ENCODE measurements around the gene FUT1.
"Not testable (repeated sequence)": the region's sequence is repeated elsewhere in the genome, so short reads cannot be mapped to it uniquely, and the experiment has no call there.

The FUT1 gene

DNA sequence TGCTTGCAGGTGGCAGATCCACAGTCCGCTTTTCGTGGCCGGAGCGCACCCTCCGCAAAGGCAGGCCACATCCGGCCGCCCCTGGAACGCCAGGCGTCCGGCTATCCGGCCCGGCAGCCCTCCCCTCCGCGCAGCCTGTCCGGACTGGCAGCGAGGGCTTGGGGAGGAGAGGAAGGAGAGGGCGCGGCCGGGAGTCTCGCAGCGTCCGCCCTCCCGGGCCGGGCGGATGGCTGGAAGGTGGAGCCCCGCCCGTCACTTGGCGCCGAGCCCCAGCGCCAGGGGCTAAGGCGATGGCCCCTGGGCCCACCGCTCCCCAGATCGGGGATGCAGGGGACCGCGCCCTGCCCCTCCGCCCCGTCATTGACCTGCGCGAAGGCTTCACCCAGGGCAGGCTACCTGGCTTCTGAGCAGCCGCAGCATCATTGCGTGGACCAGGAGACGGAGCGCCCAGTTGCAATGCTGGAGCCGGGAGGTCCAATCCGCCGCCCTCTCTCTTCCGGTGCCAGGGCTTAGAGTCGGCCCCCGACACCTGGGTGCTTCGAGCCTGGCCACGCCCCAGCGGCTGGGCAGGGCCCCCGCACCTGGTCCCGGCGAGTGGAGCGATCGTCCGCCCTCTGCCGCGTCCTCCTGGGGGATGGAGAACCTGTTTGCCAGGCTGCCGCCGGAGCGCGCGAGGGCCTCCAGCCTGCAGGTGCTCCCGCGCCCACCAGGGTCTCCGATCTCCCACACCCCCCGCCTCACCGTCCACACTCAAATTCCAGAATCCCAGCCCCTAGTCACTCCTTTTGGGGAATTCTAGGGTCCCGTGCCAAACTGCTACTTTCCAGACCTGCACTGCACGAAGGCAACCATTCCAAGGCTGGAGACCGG, at the start of gene FUT1:
Gene FUT1, minus strand, starts transcription at position 146 of the 870 bp plus-strand sequence. CDS start 1,360 bp downstream, outside the sequence.
- peak; percentile 31 for DNase-seq

DNA sequence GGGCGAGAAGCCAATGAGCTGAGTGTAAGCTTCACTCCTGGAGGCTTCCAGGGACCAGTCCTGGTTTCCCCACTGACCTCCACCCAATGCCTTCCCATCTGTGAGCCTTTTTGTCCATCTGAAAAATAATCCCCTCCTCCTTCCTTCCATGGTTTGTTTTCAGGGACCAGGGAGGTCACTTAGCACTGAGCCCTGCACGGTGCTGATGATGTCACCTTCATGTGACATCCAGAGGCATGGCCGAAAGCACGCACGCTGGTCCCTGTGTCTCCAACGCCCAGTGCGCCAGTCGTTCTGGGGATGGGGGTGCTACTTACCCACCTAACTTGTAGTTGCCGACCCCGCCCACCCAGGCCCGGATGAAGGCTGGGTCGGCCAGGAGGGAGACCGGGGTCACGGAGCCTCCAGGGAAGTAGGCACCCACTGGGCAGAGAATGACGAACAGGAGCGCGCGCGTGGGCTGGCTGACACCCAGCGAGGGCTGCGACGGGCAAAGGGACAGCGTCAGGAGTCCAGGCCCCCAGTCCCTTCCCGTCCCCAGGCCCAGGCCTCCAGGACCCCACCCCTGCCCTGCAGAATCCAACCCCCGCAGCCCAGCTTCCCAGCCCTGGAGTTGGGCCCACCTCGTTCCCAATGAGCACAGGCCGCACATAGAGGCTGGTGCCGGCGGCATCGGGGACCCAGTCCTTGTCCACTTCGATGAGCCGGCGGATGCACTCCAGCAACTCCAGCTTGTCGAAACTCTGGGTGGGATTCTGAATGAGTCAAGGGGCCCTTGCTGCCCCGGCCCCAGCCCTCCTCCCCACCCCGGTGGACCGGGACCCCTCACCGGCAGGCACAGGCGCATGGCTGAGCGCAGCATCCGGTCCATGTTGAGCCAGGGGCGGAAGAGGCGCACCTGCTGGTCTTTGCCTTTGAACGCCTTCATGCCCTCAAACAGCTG, 47.2 kb upstream of the FUT1 start:
- no peak for DNase-seq

DNA sequence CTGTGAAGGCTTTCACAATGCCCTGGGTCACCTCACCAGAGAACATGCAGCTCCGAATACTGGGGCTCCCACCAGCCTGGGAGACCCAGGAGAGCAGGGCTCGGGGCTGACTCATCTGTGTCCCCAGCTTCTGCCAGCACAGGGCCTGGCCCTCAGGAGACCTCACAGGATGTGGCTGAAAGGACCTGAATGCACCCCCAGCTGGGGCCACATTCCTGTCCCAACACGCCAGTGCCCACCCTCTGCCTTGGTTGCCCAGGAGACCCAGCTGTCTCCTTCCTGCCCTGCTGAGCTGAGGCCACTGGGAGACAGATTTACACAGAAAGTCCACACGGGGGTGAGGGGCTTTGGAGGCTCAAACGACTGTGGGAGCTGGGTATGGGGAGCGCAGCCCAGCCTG, 46.5 kb upstream of the FUT1 start:
- DNase-seq: no peak

DNA sequence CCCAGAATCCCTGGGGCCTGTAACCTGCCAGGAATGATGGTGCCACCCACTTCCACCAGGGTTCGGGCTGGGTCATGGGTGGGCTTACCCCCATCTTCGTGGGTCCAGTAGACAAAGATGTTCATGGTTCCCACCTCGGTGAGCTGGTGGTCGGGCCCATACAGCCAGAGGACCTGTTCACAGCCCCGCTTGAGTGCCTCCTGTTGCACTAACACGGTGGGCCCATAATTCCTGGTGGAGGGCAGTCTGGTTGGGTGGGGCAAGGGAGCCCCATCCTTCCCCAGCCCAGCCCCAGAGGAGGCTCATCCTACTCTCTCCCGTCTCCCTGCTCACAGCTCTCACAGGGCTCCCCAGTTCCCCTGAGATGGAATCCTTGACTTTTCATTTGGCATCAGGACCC, 44.7 kb upstream of the FUT1 start:
- DNase-seq: no peak

DNA sequence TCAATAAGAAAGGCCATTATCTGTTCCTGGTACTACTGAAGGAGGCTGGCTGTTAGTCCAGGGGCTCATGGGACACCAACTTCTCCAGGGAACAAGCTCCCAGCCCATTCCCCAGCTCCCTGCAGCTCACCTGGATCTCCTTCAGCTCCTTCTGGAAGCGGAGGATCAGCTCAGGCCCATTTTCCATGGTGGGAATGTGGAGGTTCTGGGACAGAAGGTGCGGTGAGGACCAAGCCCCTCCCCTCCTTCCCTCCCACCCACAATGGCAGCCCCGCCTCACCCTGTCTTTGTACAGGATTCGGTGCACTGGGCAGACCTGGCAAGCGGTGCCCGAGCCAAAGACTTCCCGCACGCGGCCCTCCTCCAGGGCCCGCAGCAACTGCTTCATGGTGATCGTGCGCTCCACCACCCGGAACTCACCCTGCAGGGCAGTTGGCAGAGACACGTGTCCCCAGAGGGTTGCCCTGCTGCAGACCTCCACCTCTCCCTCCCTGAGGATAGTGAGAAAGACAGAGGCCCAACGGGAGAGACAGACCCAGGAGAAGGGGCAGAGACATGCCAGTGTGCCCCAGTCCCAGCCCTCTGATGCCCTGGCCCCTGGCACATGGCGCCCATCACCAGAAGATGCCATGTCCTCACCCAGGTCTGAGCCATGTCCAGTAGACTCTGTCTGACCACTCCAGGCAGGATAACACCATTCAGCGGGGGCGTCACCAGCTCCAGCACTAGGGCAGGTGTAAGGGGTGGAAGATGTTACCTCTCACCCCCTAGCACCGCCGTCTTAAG, 44.0 kb upstream of the FUT1 start:
- no peak for DNase-seq

DNA sequence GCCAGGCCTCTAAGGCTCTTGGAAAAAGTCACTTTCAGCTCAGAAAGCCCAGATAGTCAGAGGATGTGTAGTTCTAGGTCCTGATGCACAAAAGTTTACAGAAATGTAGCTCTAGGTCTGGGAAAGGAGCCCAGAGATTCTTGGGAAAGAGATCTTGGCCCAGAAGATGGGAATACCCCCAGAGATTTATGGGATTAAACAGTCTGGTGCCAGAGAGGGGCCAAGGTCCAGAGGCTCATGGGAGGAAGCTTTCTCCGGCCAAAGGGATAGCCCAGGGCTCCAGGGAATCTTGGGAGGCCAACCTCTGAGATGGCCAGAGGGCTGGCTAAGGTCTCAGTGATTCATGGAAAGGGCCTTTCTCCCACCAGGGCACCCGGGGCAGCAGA, 43.2 kb upstream of the FUT1 start:
- no peak for DNase-seq

DNA sequence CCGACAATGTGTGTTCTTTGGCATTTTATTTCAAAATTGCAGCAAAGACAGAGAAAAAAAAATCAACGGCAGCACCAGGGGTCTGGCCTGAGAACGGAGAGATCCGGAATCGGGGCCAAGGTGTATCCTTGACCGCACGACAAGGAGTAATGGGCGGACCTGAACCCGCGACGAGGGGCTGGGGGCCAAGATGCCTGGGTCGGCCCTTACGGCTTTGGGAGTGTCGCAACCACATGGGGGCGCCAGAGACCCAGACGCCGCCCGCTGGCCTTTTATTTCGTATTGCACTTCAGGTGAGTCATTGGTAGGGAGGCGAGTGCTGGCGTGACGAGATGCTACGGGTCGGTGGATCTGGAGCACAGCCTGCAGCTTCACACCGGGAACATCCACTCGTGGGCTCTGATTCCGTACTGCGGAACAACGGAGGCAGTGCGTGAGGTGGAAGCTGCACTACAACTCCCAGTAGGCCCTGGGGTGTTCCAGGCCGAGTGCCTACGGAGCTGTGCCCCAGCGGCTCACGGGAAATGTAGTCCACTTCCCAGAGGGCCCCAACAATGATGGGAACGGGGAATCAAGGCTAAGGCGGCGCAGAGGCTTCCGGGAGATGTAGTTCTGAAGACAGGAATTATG, 42.7 kb upstream of the FUT1 start:
- peak; percentile 84 for DNase-seq

DNA sequence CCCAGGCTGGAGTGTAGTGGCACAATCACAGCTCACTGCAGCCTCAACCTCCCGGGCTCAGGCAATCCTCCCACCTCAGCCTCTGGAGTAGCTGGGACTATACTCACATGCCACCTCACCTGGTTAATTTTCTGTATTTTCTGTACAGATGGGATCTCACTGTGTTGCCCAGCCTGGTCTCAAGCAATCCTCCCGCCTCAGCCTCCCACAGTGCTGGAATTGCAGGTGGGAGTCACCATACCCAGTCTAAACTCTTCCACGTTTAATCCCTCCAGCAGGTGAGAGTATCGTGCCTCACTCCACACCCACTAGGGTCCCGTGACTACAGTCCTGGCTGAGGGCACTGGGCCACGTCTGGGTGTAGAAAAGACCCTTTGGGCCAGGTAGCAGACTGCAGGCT, 41.9 kb upstream of the FUT1 start:
- no peak for DNase-seq

DNA sequence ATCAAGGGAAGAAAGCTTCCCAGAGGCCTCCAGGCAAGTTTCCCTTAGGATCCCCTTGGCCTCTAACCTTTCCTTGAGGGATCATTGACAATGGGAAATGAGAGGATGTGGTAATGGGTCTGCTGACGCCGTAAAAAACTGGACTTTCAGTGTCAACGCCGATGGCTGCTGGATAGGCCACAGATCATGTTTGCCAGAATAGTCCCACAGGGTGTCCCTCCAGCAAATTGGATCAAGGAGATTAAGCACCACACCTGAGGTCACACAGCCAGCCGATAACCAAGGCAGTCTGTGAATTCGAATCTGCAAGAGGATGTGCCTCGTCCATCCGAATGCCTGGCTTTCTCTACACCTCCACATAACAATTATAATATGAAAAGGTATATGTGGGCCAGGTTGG, 40.8 kb upstream of the FUT1 start:
- DNase-seq: no peak

DNA sequence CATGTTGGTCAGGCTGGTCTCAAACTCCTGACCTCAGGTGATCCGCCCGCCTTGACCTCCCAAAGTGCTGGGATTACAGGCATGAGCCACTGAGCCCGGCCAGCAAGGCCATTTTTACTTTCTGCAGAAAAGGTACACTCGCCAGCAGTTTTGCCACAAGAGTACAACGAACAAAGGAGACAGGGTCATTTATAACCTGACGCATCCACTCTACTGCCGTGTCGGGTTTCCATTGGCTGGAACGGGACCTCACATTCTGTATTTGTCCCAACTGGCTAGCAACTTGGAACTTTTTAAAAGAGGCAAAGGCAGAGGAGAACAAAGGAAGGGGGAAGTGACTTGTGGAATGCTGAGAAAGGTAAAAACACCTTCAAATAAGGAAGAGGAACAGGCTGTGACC, 34.9 kb upstream of the FUT1 start:
- not testable (repeated sequence) for DNase-seq

DNA sequence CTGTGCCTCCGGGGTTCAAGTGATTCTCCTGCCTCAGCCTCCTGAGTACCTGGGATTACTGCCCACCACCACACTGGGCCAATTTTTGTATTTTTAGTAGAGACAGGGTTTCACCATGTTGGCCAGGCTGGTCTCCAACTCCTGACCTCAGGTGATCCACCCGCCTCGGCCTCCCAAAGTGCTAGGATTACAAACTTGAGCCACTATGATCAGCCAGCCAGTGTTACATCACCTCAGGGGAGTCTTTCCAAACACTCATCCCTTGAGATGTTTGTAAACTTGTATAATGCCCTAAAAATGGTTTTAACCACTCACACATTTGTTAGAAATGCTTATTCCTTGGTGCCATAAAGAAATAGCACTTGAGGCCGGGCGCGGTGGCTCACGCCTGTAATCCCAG, 34.0 kb upstream of the FUT1 start:
- not testable (repeated sequence) for DNase-seq

DNA sequence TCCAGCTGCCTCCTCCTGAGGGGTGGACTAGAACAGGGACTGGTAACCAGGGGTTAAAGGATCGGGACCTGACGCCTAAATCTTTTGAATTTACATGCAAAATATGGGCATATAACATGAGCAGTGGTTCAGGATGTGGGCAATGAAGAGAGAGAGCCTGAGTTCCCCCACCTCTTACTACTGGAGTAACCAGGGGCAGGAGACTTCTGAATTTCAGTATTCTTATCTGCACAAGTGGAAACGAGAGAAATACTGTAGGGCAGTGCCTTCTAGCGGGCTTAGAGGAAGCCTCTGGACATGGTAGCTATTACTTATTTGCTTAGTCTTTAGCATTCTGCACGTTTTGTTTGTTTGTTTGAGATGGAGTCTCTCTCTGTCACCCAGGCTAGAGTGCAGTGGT, 32.1 kb upstream of the FUT1 start:
- no peak for DNase-seq

DNA sequence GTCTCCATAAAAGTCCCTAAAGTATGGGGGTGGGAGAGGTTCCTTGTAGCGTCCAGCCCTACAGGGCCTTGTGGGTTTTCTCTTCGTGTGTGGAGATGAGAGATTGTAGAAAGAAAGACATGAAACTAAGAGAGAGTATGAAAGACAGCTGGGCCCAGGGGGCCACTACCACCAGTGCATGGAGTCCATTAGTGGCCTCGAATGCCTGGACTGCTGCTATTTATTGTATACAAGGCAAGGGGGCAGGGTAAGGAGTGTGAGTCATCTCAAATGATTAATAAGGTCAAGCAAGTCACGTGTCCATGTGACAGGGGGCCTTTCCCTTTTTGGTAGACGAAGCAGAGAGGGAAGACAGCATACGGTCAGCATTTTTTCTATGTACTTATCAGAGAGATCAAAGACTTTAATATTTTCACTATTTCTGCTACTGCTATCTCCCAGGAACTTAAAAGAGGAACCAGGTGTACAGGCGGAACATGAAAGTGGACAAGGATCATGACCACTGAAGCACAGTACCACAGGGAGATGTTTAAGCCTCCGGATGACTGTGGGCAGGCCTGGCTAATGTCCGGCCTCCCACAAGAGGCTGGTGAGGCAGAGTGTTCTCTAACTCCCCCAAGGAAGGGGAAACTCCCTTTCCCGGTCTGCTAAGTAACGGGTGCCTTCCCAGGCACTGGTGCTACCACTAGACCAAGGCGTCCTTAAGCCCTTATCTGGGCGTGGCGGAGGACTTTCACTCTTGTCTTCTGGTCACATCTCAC, 28.4 kb upstream of the FUT1 start:
- DNase-seq: no peak

DNA sequence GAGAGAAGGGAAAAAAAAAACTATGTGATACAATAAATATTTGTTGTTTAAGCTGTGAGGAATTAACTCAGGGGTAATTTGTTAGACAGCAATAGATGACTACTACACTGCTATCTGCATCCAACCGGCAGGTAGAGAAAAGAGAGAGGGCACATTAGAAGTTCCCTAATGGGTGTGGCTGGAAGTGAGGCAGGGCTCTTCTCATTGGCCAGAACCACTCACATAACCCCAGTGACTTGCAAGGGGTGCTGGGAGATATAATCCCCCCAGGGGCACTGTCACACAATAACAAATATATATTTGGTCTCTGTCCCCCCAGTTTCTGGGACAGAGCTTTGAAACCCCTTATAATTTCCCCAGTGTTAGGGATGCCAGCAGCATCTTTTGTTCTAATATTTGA, 27.2 kb upstream of the FUT1 start:
- no peak for DNase-seq

DNA sequence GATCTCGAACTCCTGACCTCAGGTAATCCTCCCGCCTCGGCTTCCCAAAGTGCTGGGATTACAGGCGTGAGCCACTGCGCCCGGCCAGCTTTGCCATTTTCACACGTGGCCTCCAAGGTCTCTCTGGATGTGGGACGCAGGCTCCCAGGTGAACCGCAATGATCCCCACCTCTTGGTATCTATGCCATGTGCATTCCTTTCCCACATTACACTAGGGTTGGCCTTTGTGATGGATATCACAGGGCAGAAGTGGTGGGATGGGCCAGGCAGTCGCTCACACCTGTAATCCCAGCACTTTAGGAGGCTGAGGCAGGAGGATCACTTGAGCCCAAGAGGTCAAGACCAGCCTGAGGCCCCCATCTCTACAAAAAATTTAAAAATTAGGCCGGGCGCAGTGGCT, 25.3 kb upstream of the FUT1 start:
- DNase-seq: no peak

DNA sequence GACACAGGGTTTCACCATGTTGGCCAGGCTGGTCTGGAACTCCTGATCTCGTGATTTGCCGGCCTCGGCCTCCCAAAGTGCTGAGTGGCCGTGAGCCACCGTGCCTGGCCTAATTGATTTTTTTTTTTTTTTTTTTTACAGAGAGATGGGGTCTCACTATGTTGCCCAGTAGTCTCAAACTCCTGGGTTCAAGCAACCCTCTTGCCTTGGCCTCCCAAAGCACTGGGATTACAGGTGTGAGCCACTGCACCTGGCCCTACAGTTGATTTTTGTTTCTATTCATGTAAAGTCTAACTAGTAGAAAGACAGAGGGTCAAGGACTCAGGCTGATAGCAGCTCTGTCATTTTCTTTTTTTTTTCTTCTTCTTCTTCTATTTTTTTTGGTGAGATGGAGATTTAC, 24.7 kb upstream of the FUT1 start:
- DNase-seq: no peak

DNA sequence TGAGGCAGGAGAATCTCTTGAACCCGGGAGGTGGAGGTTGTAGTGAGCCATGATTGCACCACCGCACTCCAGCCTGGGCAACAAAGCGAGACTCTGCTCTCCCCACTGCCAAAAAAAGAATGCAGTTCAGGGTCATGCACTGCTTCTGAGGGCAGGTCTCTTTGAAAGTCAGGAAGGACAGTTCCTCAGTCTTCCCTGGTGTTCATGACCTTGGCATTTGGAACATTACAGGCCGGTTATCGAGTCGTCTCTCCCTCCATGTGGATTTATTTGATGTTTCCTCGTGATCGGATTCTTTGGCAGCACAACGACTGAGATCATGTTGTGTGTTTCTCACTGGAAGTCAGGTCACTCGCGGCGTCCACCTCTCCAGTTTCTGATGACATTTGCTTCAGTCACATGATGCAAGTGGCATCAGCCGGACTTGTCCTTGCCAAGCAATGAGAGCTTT, 20.1 kb upstream of the FUT1 start:
- DNase-seq: no peak

DNA sequence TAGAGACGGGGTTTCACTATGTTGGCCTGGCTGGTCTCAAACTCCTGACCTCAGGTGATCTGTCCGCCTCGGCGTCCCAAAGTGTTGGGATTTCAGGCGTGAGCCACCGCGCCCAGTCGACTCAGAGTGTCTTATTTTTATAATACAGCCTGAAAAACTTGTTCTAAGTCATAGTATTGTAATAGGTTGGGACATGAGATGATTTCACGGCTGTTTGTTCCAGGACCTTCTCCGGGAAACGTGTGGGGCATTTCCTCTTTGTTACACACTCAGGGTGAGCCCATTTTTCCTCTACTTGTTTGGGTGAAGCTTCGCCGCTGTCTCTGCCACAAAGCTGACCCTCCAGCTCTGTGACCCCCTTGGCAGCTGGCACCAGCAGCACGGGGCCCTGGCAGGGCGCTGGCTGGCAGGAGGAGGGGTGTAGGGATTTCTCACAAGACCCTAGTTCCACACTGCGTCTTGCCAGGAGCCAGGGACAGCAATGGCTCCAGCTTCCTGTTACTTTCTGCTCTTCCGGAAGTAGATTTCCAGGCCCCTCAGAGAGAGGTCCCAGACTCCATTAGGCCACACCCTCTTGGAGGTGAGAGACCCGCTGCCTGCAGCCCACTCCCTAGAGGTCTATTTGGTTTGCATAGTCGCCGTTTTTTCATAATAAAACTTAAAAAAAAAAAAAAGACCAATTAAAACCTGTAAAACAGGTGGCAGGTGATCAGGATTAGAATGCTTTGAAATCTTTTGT, 18.5 kb upstream of the FUT1 start:
- DNase-seq: no peak

DNA sequence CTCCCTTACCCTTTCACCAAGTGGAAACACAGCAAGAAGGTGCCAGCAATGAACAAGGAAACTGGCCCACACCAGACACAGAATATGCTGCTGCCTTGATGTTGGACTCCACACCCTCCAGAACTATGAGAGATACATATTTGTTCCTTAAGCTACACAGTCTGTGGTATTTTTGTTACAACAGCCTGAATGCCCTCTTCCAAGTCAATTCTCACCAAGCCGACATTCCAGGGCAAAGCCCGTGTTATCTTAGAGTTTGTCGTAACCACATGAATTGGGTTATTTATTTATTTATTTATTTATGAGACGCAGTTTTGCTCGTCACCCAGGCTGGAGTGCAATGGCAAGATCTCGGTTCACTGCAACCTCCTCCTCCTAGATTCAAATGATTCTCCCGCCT, 17.8 kb upstream of the FUT1 start:
- DNase-seq: no peak

DNA sequence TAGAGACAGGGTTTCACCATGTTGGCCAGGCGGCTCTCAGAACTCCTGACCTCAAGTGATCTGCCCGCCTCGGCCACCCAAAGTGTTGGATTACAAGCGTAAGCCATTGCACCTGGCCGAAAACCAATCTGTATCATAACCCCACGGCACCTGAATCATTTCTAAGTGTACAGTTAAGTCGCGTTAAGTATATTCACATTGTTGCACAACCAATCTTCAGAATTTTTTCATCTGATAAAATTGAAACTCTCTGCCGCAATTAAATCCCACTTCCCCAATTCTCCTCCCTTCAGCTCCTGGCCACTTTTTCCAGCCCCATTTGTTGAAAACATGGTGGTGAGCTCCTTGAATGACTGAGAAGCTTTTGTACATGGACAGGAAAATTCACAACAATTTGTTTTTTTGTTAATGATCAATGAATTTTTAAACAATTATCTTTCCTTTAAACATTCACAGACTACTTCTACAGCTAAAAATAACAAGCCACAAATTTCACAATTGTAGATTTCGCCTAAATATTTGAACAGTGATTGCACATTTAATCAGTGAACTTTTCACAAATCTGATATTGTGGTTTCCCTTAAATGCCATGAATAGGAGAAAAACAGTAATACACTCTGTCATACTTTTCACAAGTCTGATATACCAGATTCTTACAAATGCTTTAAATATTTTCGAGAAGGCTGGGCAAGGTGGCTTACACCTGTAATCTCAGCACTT, 16.7 kb upstream of the FUT1 start:
- DNase-seq: no peak
